GM23338 (cell line): ENCODE measurements around the gene SYNRG. TPM values are rescaled to one million over a fixed set of nuclear protein-coding genes. Genes with fewer than 3 reads are reported as not detected.

Experiments
- ATAC-seq: fragments of 200-7000 bp; cut with Tn5 transposase; 3 replicates; pipeline ENCODE4 v1.9.1; 2020
- DNase-seq: peaks from one replicate; pipeline ENCODE4 v3.0.0-alpha.2; 2015; ENCODE audit warnings: low spot score
- H2AFZ ChIP-seq: fragments of 200-600 bp; sonication (generic); 2 replicates; pipeline ENCODE4 v1.8.0; 2016; ENCODE audit warnings: antibody characterized with exemption, mild to moderate bottlenecking, moderate library complexity
- H3F3A ChIP-seq: fragments of 200-600 bp; sonication (generic); replicated peaks from 2 replicates; pipeline ENCODE4 v1.8.0; 2017; ENCODE audit warnings: antibody characterized with exemption, mixed run types, low read depth
- H3K27ac ChIP-seq: fragments of 200-600 bp; sonication (generic); 2 replicates; pipeline ENCODE4 v1.6.1; 2016; ENCODE audit warnings: low read depth
- H3K27me3 ChIP-seq: fragments of 200-600 bp; sonication (generic); 2 replicates; pipeline ENCODE4 v1.8.0; 2016; ENCODE audit warnings: mild to moderate bottlenecking, mixed run types, moderate library complexity; ENCODE audit not compliant: insufficient read depth
- H3K36me3 ChIP-seq: fragments of 200-600 bp; sonication (generic); 2 replicates; pipeline ENCODE4 v1.8.0; 2016; ENCODE audit warnings: mild to moderate bottlenecking; ENCODE audit not compliant: insufficient read depth
- H3K4me1 ChIP-seq: fragments of 200-600 bp; sonication (generic); 2 replicates; pipeline ENCODE4 v1.8.0; 2016; ENCODE audit warnings: mild to moderate bottlenecking, moderate library complexity; ENCODE audit not compliant: insufficient read depth
- H3K4me2 ChIP-seq: fragments of 200-600 bp; sonication (generic); 2 replicates; pipeline ENCODE4 v1.7.1; 2017; ENCODE audit warnings: mixed run types
- H3K4me3 ChIP-seq: fragments of 200-600 bp; sonication (generic); 2 replicates; pipeline ENCODE4 v1.6.1; 2016; ENCODE audit warnings: mixed run types
- H3K79me2 ChIP-seq: fragments of 200-600 bp; sonication (generic); replicated peaks from 2 replicates; pipeline ENCODE4 v1.8.0; 2017; ENCODE audit warnings: mild to moderate bottlenecking; ENCODE audit not compliant: insufficient read depth
- H3K9me2 ChIP-seq: fragments of 200-600 bp; sonication (generic); 2 replicates; pipeline ENCODE4 v1.8.0; 2017; ENCODE audit not compliant: insufficient read depth
- H4K20me1 ChIP-seq: fragments of 200-600 bp; sonication (generic); replicated peaks from 2 replicates; pipeline ENCODE4 v1.8.0; 2017; ENCODE audit warnings: mild to moderate bottlenecking; ENCODE audit not compliant: insufficient read depth
- H3K27ac Mint-ChIP-seq: 2 replicates; pipeline ENCODE4 v1.8.0; 2020; ENCODE audit warnings: inconsistent platforms, mild to moderate bottlenecking, moderate library complexity, mixed read lengths
- H3K27me3 Mint-ChIP-seq: 3 replicates; pipeline ENCODE4 v1.8.0; 2022; ENCODE audit warnings: low read depth, mild to moderate bottlenecking, moderate library complexity, mixed read lengths, inconsistent platforms; ENCODE audit not compliant: insufficient read depth, poor library complexity
- H3K36me3 Mint-ChIP-seq: 3 replicates; pipeline ENCODE4 v1.8.0; 2021; ENCODE audit warnings: low read depth, mild to moderate bottlenecking, inconsistent platforms, moderate library complexity, mixed read lengths
- H3K4me1 Mint-ChIP-seq: 3 replicates; pipeline ENCODE4 v1.8.0; 2020; ENCODE audit warnings: mild to moderate bottlenecking, inconsistent platforms, mixed read lengths
- H3K4me3 Mint-ChIP-seq: 3 replicates; pipeline ENCODE4 v1.8.0; 2021; ENCODE audit warnings: moderate library complexity, mild to moderate bottlenecking, inconsistent platforms, mixed read lengths
- H3K9me3 Mint-ChIP-seq: 3 replicates; pipeline ENCODE4 v1.8.0; 2020; ENCODE audit warnings: moderate library complexity, mild to moderate bottlenecking, inconsistent platforms, mixed read lengths
- CREB1 ChIP-seq: fragments of 250-450 bp; sonication (Bioruptor Pico); IDR thresholded peaks from 2 replicates; pipeline ENCODE4 v1.5.0; 2020; ENCODE audit warnings: low read depth, mild to moderate bottlenecking, moderate library complexity
- EZH2 ChIP-seq: fragments of 200-600 bp; sonication (generic); IDR thresholded peaks from one replicate; pipeline ENCODE4 v1.8.0; 2017; ENCODE audit warnings: antibody characterized with exemption, mild to moderate bottlenecking, low read depth; ENCODE audit not compliant: unreplicated experiment
- EZH2phosphoT487 ChIP-seq: fragments of 200-600 bp; sonication (generic); IDR thresholded peaks from one replicate; pipeline ENCODE4 v1.8.1; 2018; ENCODE audit warnings: antibody characterized with exemption; ENCODE audit not compliant: unreplicated experiment
- JUNB ChIP-seq: IDR thresholded peaks from one replicate; pipeline ENCODE4 v1.6.1; 2016; ENCODE audit warnings: antibody characterized with exemption; ENCODE audit not compliant: unreplicated experiment
- NANOG ChIP-seq: IDR thresholded peaks from 2 replicates; pipeline ENCODE4 v1.6.1; 2016; ENCODE audit warnings: antibody characterized with exemption, borderline replicate concordance
- POLR2AphosphoS5 ChIP-seq: IDR thresholded peaks from 2 replicates; pipeline ENCODE4 v1.6.1; 2016; ENCODE audit warnings: antibody characterized with exemption, low read depth
- STAT1 ChIP-seq: IDR thresholded peaks from one replicate; pipeline ENCODE4 v1.6.1; 2016; ENCODE audit warnings: antibody characterized with exemption; ENCODE audit not compliant: unreplicated experiment
- ZNF114 ChIP-seq: fragments of 250-450 bp; sonication (Bioruptor Pico); IDR thresholded peaks from 2 replicates; pipeline ENCODE4 v1.5.0; 2020; ENCODE audit warnings: mild to moderate bottlenecking, moderate library complexity
- ZNF331 ChIP-seq: fragments of 250-450 bp; sonication (Bioruptor Pico); IDR thresholded peaks from 2 replicates; pipeline ENCODE4 v1.5.0; 2020; ENCODE audit warnings: low read depth, mild to moderate bottlenecking, moderate library complexity
- polyA plus RNA-seq: library from polyadenylated mRNA; unstranded; fragments of >200 nt; fragmentation: Nextera tagmentation; extraction: Ambion mirVana; gene quantifications from 2 replicates; pipeline ENCODE4 v1.2.1, GENCODE V29; 2016
- total RNA-seq: library from RNA; depleted of rRNA; stranded (reverse); fragments of >200 nt; shearing (Covaris generic); gene quantifications from 2 replicates; pipeline ENCODE4 v1.2.3, GENCODE V29; 2014
- TF ChIP-seq, protein P1 (sequence below): IDR thresholded peaks from one replicate; pipeline ENCODE4 v1.6.1; 2018; ENCODE audit warnings: antibody characterized with exemption; ENCODE audit not compliant: unreplicated experiment
- TF ChIP-seq, protein P2 (sequence below), 2 experiments: fragments of 200-600 bp in 1 of 2; sonication (generic) in 1 of 2; conservative IDR thresholded peaks; 2 replicates each; pipeline versions ENCODE4 v1.5.1 to v1.6.1; 2016 to 2017; ENCODE audit warnings: antibody characterized with exemption in 2 of 2, low read depth in 2 of 2, mild to moderate bottlenecking in 2 of 2, moderate library complexity in 1 of 2
- TF ChIP-seq, protein P3 (sequence below): fragments of 250-450 bp; sonication (Bioruptor Pico); IDR thresholded peaks from 2 replicates; pipeline ENCODE4 v1.5.0; 2020; ENCODE audit warnings: mild to moderate bottlenecking, moderate library complexity
- TF ChIP-seq, protein P4 (sequence below): IDR thresholded peaks from 2 replicates; pipeline ENCODE4 v1.6.1; 2016; ENCODE audit warnings: antibody characterized with exemption

Gene SYNRG
- total and polyA plus RNA-seq, 2 experiments from 2014 or later = 18.6 to 22.6 TPM

DNA sequence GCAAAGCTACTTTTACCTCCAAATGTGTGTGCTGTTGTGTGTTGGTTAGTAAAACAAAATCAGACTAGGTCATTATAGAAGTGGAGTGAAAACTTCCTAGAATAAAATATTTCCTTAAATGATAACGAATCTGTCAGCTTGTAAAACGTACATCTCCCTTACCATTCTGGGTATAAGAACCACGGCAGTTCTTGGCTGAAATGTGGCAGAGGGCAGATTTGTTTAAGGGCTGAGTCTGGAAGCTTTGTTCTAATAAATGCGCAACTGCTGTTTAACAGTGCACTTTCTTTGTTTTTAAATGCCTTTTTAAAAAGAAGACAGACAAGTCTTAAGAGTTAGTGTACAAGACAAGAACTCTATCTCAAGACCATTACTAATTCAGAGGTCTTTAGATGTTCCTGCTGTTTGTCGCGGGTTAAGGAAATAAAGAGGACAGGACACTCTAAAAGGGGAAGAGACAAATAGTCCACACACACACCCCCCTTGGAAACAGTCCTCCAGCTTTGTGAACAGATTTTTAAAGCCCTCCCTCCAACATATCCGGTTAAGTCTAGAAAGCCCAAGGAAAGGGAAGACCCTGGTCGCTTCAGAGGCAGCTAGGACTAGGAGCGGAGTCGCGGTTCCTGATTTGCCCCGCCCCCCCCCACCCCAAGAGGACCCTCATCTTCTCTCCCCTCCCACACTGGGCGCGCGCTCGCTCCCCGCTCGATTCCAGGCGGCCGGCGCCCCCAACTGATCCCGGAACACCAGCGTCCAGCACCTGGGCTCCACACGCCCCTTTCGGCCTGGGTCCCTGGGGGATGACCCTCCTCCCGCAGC is 658 bp downstream of the SYNRG start:
- no peaks in the 10 kb centered on the region for H3K9me2 ChIP-seq
- peak overlapping the region; percentile 84 for H3K4me2 ChIP-seq
- 0 out of 2 replicates have a peak, but pooled peaks cover 4% of the 10 kb centered on the region for H3K36me3 ChIP-seq
- no peaks in the 10 kb centered on the region for H3K27me3 Mint-ChIP-seq
- H4K20me1 ChIP-seq = no peaks in the 10 kb centered on the region
- H3K27ac Mint-ChIP-seq = peak overlapping the region; percentile 89
- H3K36me3 Mint-ChIP-seq = peaks cover 5% of the 10 kb centered on the region; the same call in 2 of the 3 replicates
- H3K4me1 ChIP-seq = peaks cover 24% of the 10 kb centered on the region
- no peaks in the 10 kb centered on the region for H3K27me3 ChIP-seq
- DNase-seq (peak; percentile 81), ATAC-seq (peak; percentile 81)
- peak overlapping the region; percentile 85 for H3K27ac ChIP-seq
- peak overlapping the region; percentile 48; the same call in 1 of the 2 replicates for H2AFZ ChIP-seq
- H3K4me3 Mint-ChIP-seq = peak overlapping the region; percentile 95
- no peak for TF ChIP-seq EZH2
- no peak for TF ChIP-seq POLR2AphosphoS5
- TF ChIP-seq, protein P1, sequence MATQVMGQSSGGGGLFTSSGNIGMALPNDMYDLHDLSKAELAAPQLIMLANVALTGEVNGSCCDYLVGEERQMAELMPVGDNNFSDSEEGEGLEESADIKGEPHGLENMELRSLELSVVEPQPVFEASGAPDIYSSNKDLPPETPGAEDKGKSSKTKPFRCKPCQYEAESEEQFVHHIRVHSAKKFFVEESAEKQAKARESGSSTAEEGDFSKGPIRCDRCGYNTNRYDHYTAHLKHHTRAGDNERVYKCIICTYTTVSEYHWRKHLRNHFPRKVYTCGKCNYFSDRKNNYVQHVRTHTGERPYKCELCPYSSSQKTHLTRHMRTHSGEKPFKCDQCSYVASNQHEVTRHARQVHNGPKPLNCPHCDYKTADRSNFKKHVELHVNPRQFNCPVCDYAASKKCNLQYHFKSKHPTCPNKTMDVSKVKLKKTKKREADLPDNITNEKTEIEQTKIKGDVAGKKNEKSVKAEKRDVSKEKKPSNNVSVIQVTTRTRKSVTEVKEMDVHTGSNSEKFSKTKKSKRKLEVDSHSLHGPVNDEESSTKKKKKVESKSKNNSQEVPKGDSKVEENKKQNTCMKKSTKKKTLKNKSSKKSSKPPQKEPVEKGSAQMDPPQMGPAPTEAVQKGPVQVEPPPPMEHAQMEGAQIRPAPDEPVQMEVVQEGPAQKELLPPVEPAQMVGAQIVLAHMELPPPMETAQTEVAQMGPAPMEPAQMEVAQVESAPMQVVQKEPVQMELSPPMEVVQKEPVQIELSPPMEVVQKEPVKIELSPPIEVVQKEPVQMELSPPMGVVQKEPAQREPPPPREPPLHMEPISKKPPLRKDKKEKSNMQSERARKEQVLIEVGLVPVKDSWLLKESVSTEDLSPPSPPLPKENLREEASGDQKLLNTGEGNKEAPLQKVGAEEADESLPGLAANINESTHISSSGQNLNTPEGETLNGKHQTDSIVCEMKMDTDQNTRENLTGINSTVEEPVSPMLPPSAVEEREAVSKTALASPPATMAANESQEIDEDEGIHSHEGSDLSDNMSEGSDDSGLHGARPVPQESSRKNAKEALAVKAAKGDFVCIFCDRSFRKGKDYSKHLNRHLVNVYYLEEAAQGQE = no peak
- TF ChIP-seq, protein P2, sequence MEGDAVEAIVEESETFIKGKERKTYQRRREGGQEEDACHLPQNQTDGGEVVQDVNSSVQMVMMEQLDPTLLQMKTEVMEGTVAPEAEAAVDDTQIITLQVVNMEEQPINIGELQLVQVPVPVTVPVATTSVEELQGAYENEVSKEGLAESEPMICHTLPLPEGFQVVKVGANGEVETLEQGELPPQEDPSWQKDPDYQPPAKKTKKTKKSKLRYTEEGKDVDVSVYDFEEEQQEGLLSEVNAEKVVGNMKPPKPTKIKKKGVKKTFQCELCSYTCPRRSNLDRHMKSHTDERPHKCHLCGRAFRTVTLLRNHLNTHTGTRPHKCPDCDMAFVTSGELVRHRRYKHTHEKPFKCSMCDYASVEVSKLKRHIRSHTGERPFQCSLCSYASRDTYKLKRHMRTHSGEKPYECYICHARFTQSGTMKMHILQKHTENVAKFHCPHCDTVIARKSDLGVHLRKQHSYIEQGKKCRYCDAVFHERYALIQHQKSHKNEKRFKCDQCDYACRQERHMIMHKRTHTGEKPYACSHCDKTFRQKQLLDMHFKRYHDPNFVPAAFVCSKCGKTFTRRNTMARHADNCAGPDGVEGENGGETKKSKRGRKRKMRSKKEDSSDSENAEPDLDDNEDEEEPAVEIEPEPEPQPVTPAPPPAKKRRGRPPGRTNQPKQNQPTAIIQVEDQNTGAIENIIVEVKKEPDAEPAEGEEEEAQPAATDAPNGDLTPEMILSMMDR (conservative IDR thresholded peaks at IDR 0.05; ENCODE audit: low read depth in 2 of 2) = no peak; a peak in 1 of 4 replicates
- no peak for TF ChIP-seq CREB1
- no peak for TF ChIP-seq ZNF331 (CRISPR knock-in tag)
- no peak for TF ChIP-seq EZH2phosphoT487
- TF ChIP-seq STAT1 = no peak
- TF ChIP-seq, protein P3, sequence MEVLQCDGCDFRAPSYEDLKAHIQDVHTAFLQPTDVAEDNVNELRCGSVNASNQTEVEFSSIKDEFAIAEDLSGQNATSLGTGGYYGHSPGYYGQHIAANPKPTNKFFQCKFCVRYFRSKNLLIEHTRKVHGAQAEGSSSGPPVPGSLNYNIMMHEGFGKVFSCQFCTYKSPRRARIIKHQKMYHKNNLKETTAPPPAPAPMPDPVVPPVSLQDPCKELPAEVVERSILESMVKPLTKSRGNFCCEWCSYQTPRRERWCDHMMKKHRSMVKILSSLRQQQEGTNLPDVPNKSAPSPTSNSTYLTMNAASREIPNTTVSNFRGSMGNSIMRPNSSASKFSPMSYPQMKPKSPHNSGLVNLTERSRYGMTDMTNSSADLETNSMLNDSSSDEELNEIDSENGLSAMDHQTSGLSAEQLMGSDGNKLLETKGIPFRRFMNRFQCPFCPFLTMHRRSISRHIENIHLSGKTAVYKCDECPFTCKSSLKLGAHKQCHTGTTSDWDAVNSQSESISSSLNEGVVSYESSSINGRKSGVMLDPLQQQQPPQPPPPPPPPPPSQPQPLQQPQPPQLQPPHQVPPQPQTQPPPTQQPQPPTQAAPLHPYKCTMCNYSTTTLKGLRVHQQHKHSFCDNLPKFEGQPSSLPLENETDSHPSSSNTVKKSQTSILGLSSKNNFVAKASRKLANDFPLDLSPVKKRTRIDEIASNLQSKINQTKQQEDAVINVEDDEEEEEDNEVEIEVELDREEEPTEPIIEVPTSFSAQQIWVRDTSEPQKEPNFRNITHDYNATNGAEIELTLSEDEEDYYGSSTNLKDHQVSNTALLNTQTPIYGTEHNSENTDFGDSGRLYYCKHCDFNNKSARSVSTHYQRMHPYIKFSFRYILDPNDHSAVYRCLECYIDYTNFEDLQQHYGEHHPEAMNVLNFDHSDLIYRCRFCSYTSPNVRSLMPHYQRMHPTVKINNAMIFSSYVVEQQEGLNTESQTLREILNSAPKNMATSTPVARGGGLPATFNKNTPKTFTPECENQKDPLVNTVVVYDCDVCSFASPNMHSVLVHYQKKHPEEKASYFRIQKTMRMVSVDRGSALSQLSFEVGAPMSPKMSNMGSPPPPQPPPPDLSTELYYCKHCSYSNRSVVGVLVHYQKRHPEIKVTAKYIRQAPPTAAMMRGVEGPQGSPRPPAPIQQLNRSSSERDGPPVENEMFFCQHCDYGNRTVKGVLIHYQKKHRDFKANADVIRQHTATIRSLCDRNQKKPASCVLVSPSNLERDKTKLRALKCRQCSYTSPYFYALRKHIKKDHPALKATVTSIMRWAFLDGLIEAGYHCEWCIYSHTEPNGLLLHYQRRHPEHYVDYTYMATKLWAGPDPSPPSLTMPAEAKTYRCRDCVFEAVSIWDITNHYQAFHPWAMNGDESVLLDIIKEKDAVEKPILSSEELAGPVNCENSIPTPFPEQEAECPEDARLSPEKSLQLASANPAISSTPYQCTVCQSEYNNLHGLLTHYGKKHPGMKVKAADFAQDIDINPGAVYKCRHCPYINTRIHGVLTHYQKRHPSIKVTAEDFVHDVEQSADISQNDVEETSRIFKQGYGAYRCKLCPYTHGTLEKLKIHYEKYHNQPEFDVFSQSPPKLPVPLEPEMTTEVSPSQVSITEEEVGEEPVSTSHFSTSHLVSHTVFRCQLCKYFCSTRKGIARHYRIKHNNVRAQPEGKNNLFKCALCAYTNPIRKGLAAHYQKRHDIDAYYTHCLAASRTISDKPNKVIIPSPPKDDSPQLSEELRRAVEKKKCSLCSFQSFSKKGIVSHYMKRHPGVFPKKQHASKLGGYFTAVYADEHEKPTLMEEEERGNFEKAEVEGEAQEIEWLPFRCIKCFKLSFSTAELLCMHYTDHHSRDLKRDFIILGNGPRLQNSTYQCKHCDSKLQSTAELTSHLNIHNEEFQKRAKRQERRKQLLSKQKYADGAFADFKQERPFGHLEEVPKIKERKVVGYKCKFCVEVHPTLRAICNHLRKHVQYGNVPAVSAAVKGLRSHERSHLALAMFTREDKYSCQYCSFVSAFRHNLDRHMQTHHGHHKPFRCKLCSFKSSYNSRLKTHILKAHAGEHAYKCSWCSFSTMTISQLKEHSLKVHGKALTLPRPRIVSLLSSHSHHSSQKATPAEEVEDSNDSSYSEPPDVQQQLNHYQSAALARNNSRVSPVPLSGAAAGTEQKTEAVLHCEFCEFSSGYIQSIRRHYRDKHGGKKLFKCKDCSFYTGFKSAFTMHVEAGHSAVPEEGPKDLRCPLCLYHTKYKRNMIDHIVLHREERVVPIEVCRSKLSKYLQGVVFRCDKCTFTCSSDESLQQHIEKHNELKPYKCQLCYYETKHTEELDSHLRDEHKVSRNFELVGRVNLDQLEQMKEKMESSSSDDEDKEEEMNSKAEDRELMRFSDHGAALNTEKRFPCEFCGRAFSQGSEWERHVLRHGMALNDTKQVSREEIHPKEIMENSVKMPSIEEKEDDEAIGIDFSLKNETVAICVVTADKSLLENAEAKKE (CRISPR knock-in tag) = no peak
- TF ChIP-seq JUNB = no peak
- no peak for TF ChIP-seq NANOG
- TF ChIP-seq, protein P4, sequence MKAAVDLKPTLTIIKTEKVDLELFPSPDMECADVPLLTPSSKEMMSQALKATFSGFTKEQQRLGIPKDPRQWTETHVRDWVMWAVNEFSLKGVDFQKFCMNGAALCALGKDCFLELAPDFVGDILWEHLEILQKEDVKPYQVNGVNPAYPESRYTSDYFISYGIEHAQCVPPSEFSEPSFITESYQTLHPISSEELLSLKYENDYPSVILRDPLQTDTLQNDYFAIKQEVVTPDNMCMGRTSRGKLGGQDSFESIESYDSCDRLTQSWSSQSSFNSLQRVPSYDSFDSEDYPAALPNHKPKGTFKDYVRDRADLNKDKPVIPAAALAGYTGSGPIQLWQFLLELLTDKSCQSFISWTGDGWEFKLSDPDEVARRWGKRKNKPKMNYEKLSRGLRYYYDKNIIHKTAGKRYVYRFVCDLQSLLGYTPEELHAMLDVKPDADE = no peak
- no peak for TF ChIP-seq ZNF114 (CRISPR knock-in tag)
- no peaks in the 10 kb centered on the region for H3K9me3 Mint-ChIP-seq
- H3K4me1 Mint-ChIP-seq = peaks cover 12% of the 10 kb centered on the region
- peaks cover 12% of the 10 kb centered on the region; the same call in 1 of the 2 replicates for H3F3A ChIP-seq
- H3K4me3 ChIP-seq = peak overlapping the region; percentile 85
- peaks cover 40% of the 10 kb centered on the region for H3K79me2 ChIP-seq
